Epithelial cell of proximal tubule (primary cell): ENCODE measurements around the gene CDHR5. TPM values are rescaled to one million over a fixed set of nuclear protein-coding genes. Genes with fewer than 3 reads are reported as not detected.

Source experiments
- total RNA-seq: library from RNA; depleted of rRNA; stranded (reverse); fragments of >200 nt; gene quantifications from 2 replicates; pipeline ENCODE4 v1.2.3, GENCODE V29; 2015

CDHR5 gene
- total RNA-seq, 1 donor from 2014 or later = not detected

Other genes starting within 250 kb of the CDHR5 start
- gene PKP3, start 230.7 kb downstream of the CDHR5 start, total RNA-seq = 20.6 and 30.7 TPM in 2 replicates
- 52.9 and 83.9 TPM in 2 replicates for gene SIGIRR, start 210.0 kb downstream of the CDHR5 start, total RNA-seq
- gene ANO9, start 182.9 kb downstream of the CDHR5 start, total RNA-seq = 7.7 and 20.1 TPM in 2 replicates
- 53.4 and 66.1 TPM in 2 replicates for gene PTDSS2, start 174.7 kb downstream of the CDHR5 start, total RNA-seq
- gene RNH1, start 117.7 kb downstream of the CDHR5 start, total RNA-seq = 163 and 204 TPM in 2 replicates
- gene HRAS, start 89.4 kb downstream of the CDHR5 start, total RNA-seq = 63.2 and 128 TPM in 2 replicates
- gene LRRC56, start 87.4 kb downstream of the CDHR5 start, total RNA-seq = 0.87 and 1.6 TPM in 2 replicates
- gene LMNTD2, start 64.2 kb downstream of the CDHR5 start, total RNA-seq = 1.5 and 2.2 TPM in 2 replicates
- gene RASSF7, start 64.0 kb downstream of the CDHR5 start, total RNA-seq = 106 and 154 TPM in 2 replicates
- 24.2 and 33.5 TPM in 2 replicates for gene PHRF1, start 48.5 kb downstream of the CDHR5 start, total RNA-seq
- gene IRF7, start 9.0 kb downstream of the CDHR5 start, total RNA-seq = 25.6 and 40.8 TPM in 2 replicates
- not detected in 2 replicates for gene SCT, start 2.2 kb upstream of the CDHR5 start, total RNA-seq
- not detected in 2 replicates for gene DRD4, start 12.3 kb upstream of the CDHR5 start, total RNA-seq
- 38.2 and 40.4 TPM in 2 replicates for gene DEAF1, start 70.3 kb upstream of the CDHR5 start, total RNA-seq
- gene TMEM80, start 70.9 kb upstream of the CDHR5 start, total RNA-seq = 10.7 and 20.8 TPM in 2 replicates
- 145 and 151 TPM in 2 replicates for gene EPS8L2, start 81.3 kb upstream of the CDHR5 start, total RNA-seq
- gene TALDO1, start 122.5 kb upstream of the CDHR5 start, total RNA-seq = 332 and 365 TPM in 2 replicates
- gene GATD1, start 152.5 kb upstream of the CDHR5 start, total RNA-seq = 32.6 and 68.8 TPM in 2 replicates
- 0.14 TPM in 1 of 2 replicates, not detected in the other for gene CEND1, start 165.1 kb upstream of the CDHR5 start, total RNA-seq
- 20.1 and 33.6 TPM in 2 replicates for gene SLC25A22, start 173.3 kb upstream of the CDHR5 start, total RNA-seq
- gene PIDD1, start 180.3 kb upstream of the CDHR5 start, total RNA-seq = 17.4 and 32.1 TPM in 2 replicates
- 663 and 837 TPM in 2 replicates for gene RPLP2, start 185.0 kb upstream of the CDHR5 start, total RNA-seq
- gene PNPLA2, start 194.0 kb upstream of the CDHR5 start, total RNA-seq = 19.1 and 34.7 TPM in 2 replicates
- 21.0 and 55.7 TPM in 2 replicates for gene CRACR2B, start 203.0 kb upstream of the CDHR5 start, total RNA-seq
- gene CD151, start 208.0 kb upstream of the CDHR5 start, total RNA-seq = 538 and 626 TPM in 2 replicates
- gene POLR2L, start 217.6 kb upstream of the CDHR5 start, total RNA-seq = 166 and 213 TPM in 2 replicates
- 118 and 188 TPM in 2 replicates for gene TSPAN4, start 217.9 kb upstream of the CDHR5 start, total RNA-seq